GM12878 (cell line): Measurements from ENCODE around the gene LMF1.

Source experiments
- EGR1 ChIP-seq, 2 experiments: IDR thresholded peaks; 1 replicate in 1 of 2; 2 replicates in 1 of 2; pipeline ENCODE4 v1.6.1; 2011 to 2012; ENCODE audit warnings: low read depth in 2 of 2, low read length in 2 of 2, borderline replicate concordance in 1 of 2, mild to moderate bottlenecking in 1 of 2, moderate library complexity in 1 of 2
- FOXM1 ChIP-seq: IDR thresholded peaks from 2 replicates; pipeline ENCODE4 v1.6.1; 2012; ENCODE audit warnings: low read depth, mild to moderate bottlenecking, inconsistent platforms, low read length, moderate library complexity
- HCFC1 ChIP-seq: fragments of 150-350 bp; IDR thresholded peaks from 2 replicates; pipeline ENCODE4 v1.6.1; 2014; ENCODE audit warnings: low read length
- POLR2A ChIP-seq: IDR thresholded peaks from 2 replicates; pipeline ENCODE4 v1.6.1; 2011; ENCODE audit warnings: low read depth, mild to moderate bottlenecking, low read length
- POLR2AphosphoS5 ChIP-seq: IDR thresholded peaks from 2 replicates; pipeline ENCODE4 v1.6.1; 2011; ENCODE audit warnings: mild to moderate bottlenecking, low read length, inconsistent platforms
- RFX5 ChIP-seq: IDR thresholded peaks from 2 replicates; pipeline ENCODE4 v1.6.1; 2011; ENCODE audit warnings: low read depth, low read length, improper control_type of control experiment
- STAT1 ChIP-seq: fragments of 450-650 bp; conservative IDR thresholded peaks from 2 replicates; pipeline ENCODE4 v1.6.1; 2014; ENCODE audit warnings: antibody characterized with exemption, mild to moderate bottlenecking
- YBX1 ChIP-seq: fragments of 450-650 bp; IDR thresholded peaks from 2 replicates; pipeline ENCODE4 v1.6.1; 2016; ENCODE audit warnings: antibody characterized with exemption
- TF ChIP-seq, protein P1 (sequence below), 3 experiments: IDR thresholded peaks in 2 of 3; conservative IDR thresholded peaks in 1 of 3; 2 replicates each; pipeline ENCODE4 v1.5.1; 2011; ENCODE audit warnings: low read depth in 3 of 3, low read length in 3 of 3, mild to moderate bottlenecking in 3 of 3, control low read depth in 2 of 3, moderate library complexity in 2 of 3, inconsistent platforms in 1 of 3, mixed read lengths in 1 of 3; ENCODE audit not compliant: control insufficient read depth in 2 of 3, insufficient read depth in 1 of 3; ENCODE audit errors: extremely low read depth in 1 of 3
- TF ChIP-seq, protein P2 (sequence below): IDR thresholded peaks from 2 replicates; pipeline ENCODE4 v1.6.1; 2012; ENCODE audit warnings: improper control_type of control experiment, low read depth, low read length; ENCODE audit not compliant: insufficient replicate concordance
- TF ChIP-seq, protein P3 (sequence below): fragments of 150-350 bp; IDR thresholded peaks from 2 replicates; pipeline ENCODE4 v1.6.1; 2016; ENCODE audit warnings: low read depth, low read length

DNA sequence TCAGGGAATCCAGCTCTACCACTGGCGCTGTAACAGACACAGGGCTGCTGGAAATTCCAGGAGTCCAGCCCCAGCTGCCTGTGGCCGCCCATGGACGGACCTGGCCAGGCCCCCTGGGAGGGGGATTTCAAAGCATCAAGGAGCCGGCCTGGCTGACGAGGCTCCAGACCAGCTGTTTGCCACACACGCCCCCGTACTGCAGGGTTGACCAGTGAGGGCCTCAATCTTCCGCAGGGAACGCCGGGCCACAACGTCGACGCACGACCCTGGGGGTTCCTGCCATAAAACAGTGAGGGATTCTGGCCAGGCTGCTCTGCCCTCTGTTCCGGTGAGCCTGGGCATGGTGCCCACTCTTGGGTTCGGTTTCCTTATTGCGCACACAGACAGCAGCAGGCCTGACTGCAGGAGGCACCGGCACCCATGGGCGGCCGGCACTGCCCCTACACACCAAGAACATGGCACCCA is 3.7 kb downstream of the LMF1 start:
- no peak for TF ChIP-seq POLR2A
- TF ChIP-seq STAT1: no peak
- no peak for TF ChIP-seq YBX1
- TF ChIP-seq, protein P1, sequence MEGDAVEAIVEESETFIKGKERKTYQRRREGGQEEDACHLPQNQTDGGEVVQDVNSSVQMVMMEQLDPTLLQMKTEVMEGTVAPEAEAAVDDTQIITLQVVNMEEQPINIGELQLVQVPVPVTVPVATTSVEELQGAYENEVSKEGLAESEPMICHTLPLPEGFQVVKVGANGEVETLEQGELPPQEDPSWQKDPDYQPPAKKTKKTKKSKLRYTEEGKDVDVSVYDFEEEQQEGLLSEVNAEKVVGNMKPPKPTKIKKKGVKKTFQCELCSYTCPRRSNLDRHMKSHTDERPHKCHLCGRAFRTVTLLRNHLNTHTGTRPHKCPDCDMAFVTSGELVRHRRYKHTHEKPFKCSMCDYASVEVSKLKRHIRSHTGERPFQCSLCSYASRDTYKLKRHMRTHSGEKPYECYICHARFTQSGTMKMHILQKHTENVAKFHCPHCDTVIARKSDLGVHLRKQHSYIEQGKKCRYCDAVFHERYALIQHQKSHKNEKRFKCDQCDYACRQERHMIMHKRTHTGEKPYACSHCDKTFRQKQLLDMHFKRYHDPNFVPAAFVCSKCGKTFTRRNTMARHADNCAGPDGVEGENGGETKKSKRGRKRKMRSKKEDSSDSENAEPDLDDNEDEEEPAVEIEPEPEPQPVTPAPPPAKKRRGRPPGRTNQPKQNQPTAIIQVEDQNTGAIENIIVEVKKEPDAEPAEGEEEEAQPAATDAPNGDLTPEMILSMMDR (IDR thresholded peaks at IDR 0.05 in 2 of 3, conservative IDR thresholded peaks at IDR 0.05 in 1 of 3; ENCODE audit: control insufficient read depth in 2 of 3, extremely low read depth in 1 of 3, insufficient read depth in 1 of 3, low read depth in 3 of 3, low read length in 3 of 3): no peak
- TF ChIP-seq HCFC1: no peak
- no peak for TF ChIP-seq POLR2AphosphoS5
- TF ChIP-seq EGR1 (IDR thresholded peaks at IDR 0.05; ENCODE audit: borderline replicate concordance in 1 of 2, low read depth in 2 of 2, low read length in 2 of 2): no peak
- TF ChIP-seq FOXM1: no peak
- TF ChIP-seq, protein P2, sequence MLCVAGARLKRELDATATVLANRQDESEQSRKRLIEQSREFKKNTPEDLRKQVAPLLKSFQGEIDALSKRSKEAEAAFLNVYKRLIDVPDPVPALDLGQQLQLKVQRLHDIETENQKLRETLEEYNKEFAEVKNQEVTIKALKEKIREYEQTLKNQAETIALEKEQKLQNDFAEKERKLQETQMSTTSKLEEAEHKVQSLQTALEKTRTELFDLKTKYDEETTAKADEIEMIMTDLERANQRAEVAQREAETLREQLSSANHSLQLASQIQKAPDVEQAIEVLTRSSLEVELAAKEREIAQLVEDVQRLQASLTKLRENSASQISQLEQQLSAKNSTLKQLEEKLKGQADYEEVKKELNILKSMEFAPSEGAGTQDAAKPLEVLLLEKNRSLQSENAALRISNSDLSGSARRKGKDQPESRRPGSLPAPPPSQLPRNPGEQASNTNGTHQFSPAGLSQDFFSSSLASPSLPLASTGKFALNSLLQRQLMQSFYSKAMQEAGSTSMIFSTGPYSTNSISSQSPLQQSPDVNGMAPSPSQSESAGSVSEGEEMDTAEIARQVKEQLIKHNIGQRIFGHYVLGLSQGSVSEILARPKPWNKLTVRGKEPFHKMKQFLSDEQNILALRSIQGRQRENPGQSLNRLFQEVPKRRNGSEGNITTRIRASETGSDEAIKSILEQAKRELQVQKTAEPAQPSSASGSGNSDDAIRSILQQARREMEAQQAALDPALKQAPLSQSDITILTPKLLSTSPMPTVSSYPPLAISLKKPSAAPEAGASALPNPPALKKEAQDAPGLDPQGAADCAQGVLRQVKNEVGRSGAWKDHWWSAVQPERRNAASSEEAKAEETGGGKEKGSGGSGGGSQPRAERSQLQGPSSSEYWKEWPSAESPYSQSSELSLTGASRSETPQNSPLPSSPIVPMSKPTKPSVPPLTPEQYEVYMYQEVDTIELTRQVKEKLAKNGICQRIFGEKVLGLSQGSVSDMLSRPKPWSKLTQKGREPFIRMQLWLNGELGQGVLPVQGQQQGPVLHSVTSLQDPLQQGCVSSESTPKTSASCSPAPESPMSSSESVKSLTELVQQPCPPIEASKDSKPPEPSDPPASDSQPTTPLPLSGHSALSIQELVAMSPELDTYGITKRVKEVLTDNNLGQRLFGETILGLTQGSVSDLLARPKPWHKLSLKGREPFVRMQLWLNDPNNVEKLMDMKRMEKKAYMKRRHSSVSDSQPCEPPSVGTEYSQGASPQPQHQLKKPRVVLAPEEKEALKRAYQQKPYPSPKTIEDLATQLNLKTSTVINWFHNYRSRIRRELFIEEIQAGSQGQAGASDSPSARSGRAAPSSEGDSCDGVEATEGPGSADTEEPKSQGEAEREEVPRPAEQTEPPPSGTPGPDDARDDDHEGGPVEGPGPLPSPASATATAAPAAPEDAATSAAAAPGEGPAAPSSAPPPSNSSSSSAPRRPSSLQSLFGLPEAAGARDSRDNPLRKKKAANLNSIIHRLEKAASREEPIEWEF: no peak
- TF ChIP-seq RFX5: no peak
- TF ChIP-seq, protein P3, sequence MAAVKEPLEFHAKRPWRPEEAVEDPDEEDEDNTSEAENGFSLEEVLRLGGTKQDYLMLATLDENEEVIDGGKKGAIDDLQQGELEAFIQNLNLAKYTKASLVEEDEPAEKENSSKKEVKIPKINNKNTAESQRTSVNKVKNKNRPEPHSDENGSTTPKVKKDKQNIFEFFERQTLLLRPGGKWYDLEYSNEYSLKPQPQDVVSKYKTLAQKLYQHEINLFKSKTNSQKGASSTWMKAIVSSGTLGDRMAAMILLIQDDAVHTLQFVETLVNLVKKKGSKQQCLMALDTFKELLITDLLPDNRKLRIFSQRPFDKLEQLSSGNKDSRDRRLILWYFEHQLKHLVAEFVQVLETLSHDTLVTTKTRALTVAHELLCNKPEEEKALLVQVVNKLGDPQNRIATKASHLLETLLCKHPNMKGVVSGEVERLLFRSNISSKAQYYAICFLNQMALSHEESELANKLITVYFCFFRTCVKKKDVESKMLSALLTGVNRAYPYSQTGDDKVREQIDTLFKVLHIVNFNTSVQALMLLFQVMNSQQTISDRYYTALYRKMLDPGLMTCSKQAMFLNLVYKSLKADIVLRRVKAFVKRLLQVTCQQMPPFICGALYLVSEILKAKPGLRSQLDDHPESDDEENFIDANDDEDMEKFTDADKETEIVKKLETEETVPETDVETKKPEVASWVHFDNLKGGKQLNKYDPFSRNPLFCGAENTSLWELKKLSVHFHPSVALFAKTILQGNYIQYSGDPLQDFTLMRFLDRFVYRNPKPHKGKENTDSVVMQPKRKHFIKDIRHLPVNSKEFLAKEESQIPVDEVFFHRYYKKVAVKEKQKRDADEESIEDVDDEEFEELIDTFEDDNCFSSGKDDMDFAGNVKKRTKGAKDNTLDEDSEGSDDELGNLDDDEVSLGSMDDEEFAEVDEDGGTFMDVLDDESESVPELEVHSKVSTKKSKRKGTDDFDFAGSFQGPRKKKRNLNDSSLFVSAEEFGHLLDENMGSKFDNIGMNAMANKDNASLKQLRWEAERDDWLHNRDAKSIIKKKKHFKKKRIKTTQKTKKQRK: no peak
